Posterior cingulate gyrus (tissue), 11 donors: ENCODE measurements around the gene COL4A6.

Experiments
- DNase-seq, 10 donors: peaks; one replicate each; pipeline versions ENCODE4 v3.0.0 to v3.0.0-alpha.2; 2020 to 2021; ENCODE audit warnings: mixed read lengths in 3 of 10
- intact Hi-C: fragments of 100-400 bp; cut with DNase I; formaldehyde crosslinking; loops from one replicate; pipeline ENCODE4 v1.15.1; 2023

Gene COL4A6

GRCh38 chrX:108117988-108118387 is 320.2 kb downstream of the COL4A6 start:
- intact Hi-C loops, result no loop called here

GRCh38 chrX:108114541-108114940 is 323.7 kb downstream of the COL4A6 start:
- intact Hi-C loops, result no loop called here
- DNase-seq, result no peak

More at GRCh38 chrX:108117988-108118387, 320.2 kb downstream of the COL4A6 start:
- DNase-seq, result no peak
